Femur (tissue), 1 donor: ENCODE data around the gene CFAP100.

Experiments used
- DNase-seq: peaks from one replicate; pipeline ENCODE4 v3.0.0-alpha.2; 2017

The CFAP100 gene

GRCh38 chr3:126483321-126483761, 88.6 kb downstream of the CFAP100 start:
- no peak for DNase-seq

- no peak for DNase-seq
These were observed 89.4 kb downstream of the CFAP100 start for GRCh38 chr3:126484148-126484547.

- no peak for DNase-seq
These were observed 90.0 kb downstream of the CFAP100 start for GRCh38 chr3:126484662-126485061.

- DNase-seq, result no peak
These were observed 90.6 kb downstream of the CFAP100 start for GRCh38 chr3:126485176-126485897.

GRCh38 chr3:126485956-126486355, 91.2 kb downstream of the CFAP100 start:
- no peak for DNase-seq
